Measurements from ENCODE around the gene NELL1.

Gene NELL1

DNA sequence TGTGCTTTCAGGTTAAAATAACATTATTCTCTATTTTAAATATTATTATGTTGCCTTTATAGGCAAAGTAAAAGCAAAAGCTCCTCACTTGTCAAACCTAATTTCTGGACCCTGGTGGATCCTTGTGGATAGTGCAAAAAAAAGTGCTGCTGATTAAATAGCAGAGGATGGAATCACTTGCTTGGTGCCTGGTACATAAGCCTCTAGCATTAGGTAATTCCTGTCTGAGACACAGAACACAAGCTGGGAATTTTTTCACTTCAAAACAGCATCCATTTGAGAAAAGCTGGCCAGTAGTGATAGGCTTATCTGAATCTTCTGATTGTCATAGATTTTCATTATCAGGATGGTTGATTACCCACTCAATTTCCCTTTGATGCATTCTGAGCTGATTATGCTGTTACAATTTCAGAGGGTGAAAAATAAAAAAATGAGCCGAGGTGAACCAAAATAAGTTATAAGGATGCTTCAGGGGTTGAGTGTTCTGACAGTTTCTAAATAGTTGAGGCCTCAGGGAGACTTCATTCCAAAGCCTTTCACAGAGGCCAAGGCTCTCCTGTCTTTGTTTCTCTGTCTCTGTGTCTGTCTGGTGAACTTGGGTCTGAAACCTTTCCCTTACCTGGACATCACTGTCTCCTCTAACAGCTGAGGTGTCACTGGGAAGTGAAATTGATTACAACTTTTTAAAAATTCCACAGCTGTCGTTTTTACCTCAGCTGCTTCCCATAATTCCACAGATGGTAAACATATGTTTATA, 242.9 kb downstream of the NELL1 start:
- Histone ChIP-seq H3K27ac (ENCODE audit: low read depth, low read length) (no peak overlapping the region), H2AFZ (ENCODE audit: insufficient read depth, low read length, poor library complexity) (no peak overlapping the region), H4K91ac (ENCODE audit: low read depth, low read length) (no peak overlapping the region), H2BK5ac (ENCODE audit: low read depth, low read length, poor library complexity) (no peak overlapping the region), H3K4me2 (ENCODE audit: low read length) (no peak overlapping the region), H3K9me3 (ENCODE audit: insufficient read depth, low read depth, low read length) (no peaks in the 10 kb centered on the region), H4K12ac (ENCODE audit: low read depth, low read length) (no peak overlapping the region), H3K23ac (ENCODE audit: low read length) (no peak overlapping the region), H3K9ac (ENCODE audit: low read length) (no peak overlapping the region), H2AK5ac (ENCODE audit: low read length) (no peak overlapping the region), H2BK120ac (ENCODE audit: insufficient read depth, low read length, poor library complexity) (no peak overlapping the region), H3K4me1 (ENCODE audit: control insufficient read depth in 1 of 2, insufficient read depth in 2 of 2, low read length in 2 of 2) (no peaks in the 10 kb centered on the region), H3K27me3 (ENCODE audit: insufficient read depth, low read length) (no peaks in the 10 kb centered on the region), H2BK12ac (ENCODE audit: low read length) (no peak overlapping the region), H3K14ac (ENCODE audit: low read length) (no peak overlapping the region), H3K4me3 (ENCODE audit: low read depth, low read length) (no peak overlapping the region), H3K36me3 (ENCODE audit: control insufficient read depth in 1 of 2, insufficient read depth in 2 of 2, low read length in 2 of 2) (no peaks in the 10 kb centered on the region), H3K18ac (ENCODE audit: low read length) (no peak overlapping the region), H3K79me1 (ENCODE audit: low read length) (no peaks in the 10 kb centered on the region), H3K79me2 (ENCODE audit: control insufficient read depth, insufficient read depth, low read length, poor library complexity) (no peaks in the 10 kb centered on the region), H3K4ac (ENCODE audit: low read depth, low read length) (no peak overlapping the region), H4K8ac (ENCODE audit: low read depth, low read length) (no peak overlapping the region)
- WGBS (ENCODE audit: extremely low coverage, insufficient coverage, insufficient read length), result no CpG with 5 or more reads among the region's 2 CpGs
- DNase-seq, result no peak

- Histone ChIP-seq H3K9me3 (ENCODE audit: insufficient read depth, low read depth, low read length) (no peaks in the 10 kb centered on the region), H3K36me3 (ENCODE audit: control insufficient read depth in 1 of 2, insufficient read depth in 2 of 2, low read length in 2 of 2) (no peaks in the 10 kb centered on the region), H3K79me1 (ENCODE audit: low read length) (no peaks in the 10 kb centered on the region), H2BK12ac (ENCODE audit: low read length) (no peak overlapping the region), H3K4ac (ENCODE audit: low read depth, low read length) (no peak overlapping the region), H2AFZ (ENCODE audit: insufficient read depth, low read length, poor library complexity) (no peak overlapping the region), H2BK120ac (ENCODE audit: insufficient read depth, low read length, poor library complexity) (no peak overlapping the region), H3K18ac (ENCODE audit: low read length) (no peak overlapping the region), H4K12ac (ENCODE audit: low read depth, low read length) (no peak overlapping the region), H3K4me3 (ENCODE audit: low read depth, low read length) (no peak overlapping the region), H3K4me1 (ENCODE audit: control insufficient read depth in 1 of 2, insufficient read depth in 2 of 2, low read length in 2 of 2) (no peaks in the 10 kb centered on the region), H2BK5ac (ENCODE audit: low read depth, low read length, poor library complexity) (no peak overlapping the region), H4K8ac (ENCODE audit: low read depth, low read length) (no peak overlapping the region), H4K91ac (ENCODE audit: low read depth, low read length) (no peak overlapping the region), H2AK5ac (ENCODE audit: low read length) (no peak overlapping the region), H3K27ac (ENCODE audit: low read depth, low read length) (no peak overlapping the region), H3K27me3 (ENCODE audit: insufficient read depth, low read length) (no peaks in the 10 kb centered on the region), H3K4me2 (ENCODE audit: low read length) (no peak overlapping the region), H3K9ac (ENCODE audit: low read length) (no peak overlapping the region), H3K14ac (ENCODE audit: low read length) (no peak overlapping the region), H3K23ac (ENCODE audit: low read length) (no peak overlapping the region), H3K79me2 (ENCODE audit: control insufficient read depth, insufficient read depth, low read length, poor library complexity) (no peaks in the 10 kb centered on the region)
- no peak for DNase-seq
- no CpG with 5 or more reads among the region's 4 CpGs for WGBS (ENCODE audit: extremely low coverage, insufficient coverage, insufficient read length)
Measured at GRCh38 chr11:20912922-20913512, 243.6 kb downstream of the NELL1 start.

DNA sequence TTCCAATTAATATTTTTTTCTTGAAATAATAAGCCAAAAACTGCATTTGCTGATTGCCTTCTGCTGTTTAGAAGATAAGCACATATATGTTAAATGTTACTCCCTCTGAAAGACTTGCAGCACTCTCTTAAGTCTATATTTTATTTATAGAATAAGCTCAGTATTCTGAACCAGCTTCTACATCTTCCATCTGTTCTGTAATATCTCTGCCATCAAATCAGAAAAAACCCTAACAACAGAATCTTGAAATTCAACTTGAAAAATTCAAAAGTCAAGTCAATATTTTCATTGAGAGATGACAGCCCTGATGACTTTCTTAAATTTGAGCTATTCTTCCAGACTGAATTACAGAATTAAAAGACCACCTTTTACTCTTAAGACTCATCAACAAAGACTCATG, 247.9 kb downstream of the NELL1 start:
- Histone ChIP-seq H2BK5ac (ENCODE audit: low read depth, low read length, poor library complexity) (no peak overlapping the region), H3K27me3 (ENCODE audit: insufficient read depth, low read length) (no peaks in the 10 kb centered on the region), H3K79me1 (ENCODE audit: low read length) (no peaks in the 10 kb centered on the region), H3K79me2 (ENCODE audit: control insufficient read depth, insufficient read depth, low read length, poor library complexity) (no peaks in the 10 kb centered on the region), H3K9me3 (ENCODE audit: insufficient read depth, low read depth, low read length) (no peaks in the 10 kb centered on the region), H2AK5ac (ENCODE audit: low read length) (no peak overlapping the region), H3K14ac (ENCODE audit: low read length) (no peak overlapping the region), H3K18ac (ENCODE audit: low read length) (no peak overlapping the region), H3K4me2 (ENCODE audit: low read length) (no peak overlapping the region), H3K9ac (ENCODE audit: low read length) (no peak overlapping the region), H3K4me1 (ENCODE audit: control insufficient read depth in 1 of 2, insufficient read depth in 2 of 2, low read length in 2 of 2) (no peaks in the 10 kb centered on the region), H3K36me3 (ENCODE audit: control insufficient read depth in 1 of 2, insufficient read depth in 2 of 2, low read length in 2 of 2) (no peaks in the 10 kb centered on the region), H3K23ac (ENCODE audit: low read length) (no peak overlapping the region), H2BK12ac (ENCODE audit: low read length) (no peak overlapping the region), H2BK120ac (ENCODE audit: insufficient read depth, low read length, poor library complexity) (no peak overlapping the region), H2AFZ (ENCODE audit: insufficient read depth, low read length, poor library complexity) (no peak overlapping the region), H4K91ac (ENCODE audit: low read depth, low read length) (no peak overlapping the region), H3K27ac (ENCODE audit: low read depth, low read length) (no peak overlapping the region), H4K8ac (ENCODE audit: low read depth, low read length) (no peak overlapping the region), H4K12ac (ENCODE audit: low read depth, low read length) (no peak overlapping the region), H3K4ac (ENCODE audit: low read depth, low read length) (no peak overlapping the region), H3K4me3 (ENCODE audit: low read depth, low read length) (no peak overlapping the region)
- DNase-seq, result no peak

DNA sequence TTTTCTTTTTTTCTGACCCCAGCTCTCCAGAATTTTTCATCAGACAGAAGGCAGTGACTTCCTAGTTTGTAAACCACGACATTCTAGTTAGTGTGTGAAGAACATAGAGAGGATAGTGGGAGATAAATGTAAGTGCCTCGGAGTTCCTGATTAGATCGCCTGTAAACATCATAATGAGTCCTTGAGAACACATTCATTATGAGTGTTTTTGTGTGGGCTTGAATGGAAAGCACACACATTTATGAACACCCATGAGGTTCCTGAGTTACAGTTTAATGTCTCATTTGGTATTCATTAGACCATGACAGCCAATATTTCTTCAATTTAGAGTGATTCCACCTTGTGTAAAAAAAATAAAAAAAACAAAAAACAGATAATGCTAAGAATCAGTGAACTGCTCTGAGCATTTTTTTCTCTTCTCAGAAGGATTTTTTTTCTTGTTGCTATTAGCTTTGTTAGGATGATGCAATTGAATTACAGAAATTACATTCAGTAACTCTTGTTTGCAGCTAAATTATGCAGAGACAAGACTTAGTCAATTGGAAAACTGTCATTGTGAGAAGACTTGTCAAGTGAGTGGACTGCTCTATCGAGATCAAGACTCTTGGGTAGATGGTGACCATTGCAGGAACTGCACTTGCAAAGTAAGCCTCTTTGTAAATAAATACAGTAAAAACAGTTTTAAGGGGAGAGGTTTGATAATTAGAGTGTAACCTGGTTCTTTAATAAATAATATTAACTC, 257.6 kb downstream of the NELL1 start:
- Histone ChIP-seq H2BK120ac (ENCODE audit: insufficient read depth, low read length, poor library complexity) (no peak overlapping the region), H2AK5ac (ENCODE audit: low read length) (no peak overlapping the region), H3K4me3 (ENCODE audit: low read depth, low read length) (no peak overlapping the region), H3K36me3 (ENCODE audit: control insufficient read depth in 1 of 2, insufficient read depth in 2 of 2, low read length in 2 of 2) (no peaks in the 10 kb centered on the region), H3K9ac (ENCODE audit: low read length) (no peak overlapping the region), H3K4me2 (ENCODE audit: low read length) (no peak overlapping the region), H4K8ac (ENCODE audit: low read depth, low read length) (no peak overlapping the region), H3K79me1 (ENCODE audit: low read length) (no peaks in the 10 kb centered on the region), H3K9me3 (ENCODE audit: insufficient read depth, low read depth, low read length) (no peaks in the 10 kb centered on the region), H3K23ac (ENCODE audit: low read length) (no peak overlapping the region), H3K4ac (ENCODE audit: low read depth, low read length) (no peak overlapping the region), H2BK12ac (ENCODE audit: low read length) (no peak overlapping the region), H3K4me1 (ENCODE audit: control insufficient read depth in 1 of 2, insufficient read depth in 2 of 2, low read length in 2 of 2) (no peaks in the 10 kb centered on the region), H4K12ac (ENCODE audit: low read depth, low read length) (no peak overlapping the region), H4K91ac (ENCODE audit: low read depth, low read length) (no peak overlapping the region), H3K18ac (ENCODE audit: low read length) (no peak overlapping the region), H2BK5ac (ENCODE audit: low read depth, low read length, poor library complexity) (no peak overlapping the region), H3K27me3 (ENCODE audit: insufficient read depth, low read length) (no peaks in the 10 kb centered on the region), H3K14ac (ENCODE audit: low read length) (no peak overlapping the region), H3K79me2 (ENCODE audit: control insufficient read depth, insufficient read depth, low read length, poor library complexity) (no peaks in the 10 kb centered on the region), H3K27ac (ENCODE audit: low read depth, low read length) (no peak overlapping the region), H2AFZ (ENCODE audit: insufficient read depth, low read length, poor library complexity) (no peak overlapping the region)
- WGBS (ENCODE audit: extremely low coverage, insufficient coverage, insufficient read length), result no CpG with 5 or more reads among the region's 4 CpGs
- no peak for DNase-seq

Data from trophoblast cell (in vitro differentiated cells and primary cell).